SU-DHL-6 (cell line): ENCODE data around the gene SPCS1.

ENCODE experiments used
- H2AFZ ChIP-seq: fragments of 200-600 bp; sonication (generic); 2 replicates; pipeline ENCODE4 v1.6.1; 2014; ENCODE audit warnings: low read depth, mild to moderate bottlenecking, moderate library complexity, mixed read lengths, antibody characterized with exemption, low read length; ENCODE audit not compliant: severe bottlenecking
- H3F3A ChIP-seq: fragments of 200-600 bp; shearing (Covaris generic); 2 replicates; pipeline ENCODE4 v1.6.0; 2016; ENCODE audit warnings: antibody characterized with exemption, mild to moderate bottlenecking; ENCODE audit not compliant: insufficient read depth
- H3K27ac ChIP-seq: fragments of 200-600 bp; sonication (generic); 2 replicates; pipeline ENCODE4 v1.5.1; 2016; ENCODE audit warnings: low read depth, mild to moderate bottlenecking, low read length, moderate library complexity, mixed read lengths
- H3K27me3 ChIP-seq: fragments of 200-600 bp; sonication (generic), shearing (Covaris generic); 2 replicates; pipeline ENCODE4 v1.6.0; 2014; ENCODE audit warnings: mild to moderate bottlenecking, low read length
- H3K36me3 ChIP-seq: fragments of 200-600 bp; sonication (generic); 2 replicates; pipeline ENCODE4 v1.6.1; 2014; ENCODE audit warnings: mild to moderate bottlenecking, low read length, mixed read lengths
- H3K4me2 ChIP-seq: fragments of 300-600, 200-600 bp; shearing (Covaris generic), sonication (generic); 2 replicates; pipeline ENCODE4 v1.6.0; 2014; ENCODE audit warnings: low read length, low read depth, mild to moderate bottlenecking; ENCODE audit not compliant: poor library complexity, severe bottlenecking
- H3K4me3 ChIP-seq: fragments of 200-600 bp; sonication (generic); 2 replicates; pipeline ENCODE4 v1.5.1; 2014; ENCODE audit warnings: antibody characterized with exemption, low read length, mild to moderate bottlenecking, mixed read lengths; ENCODE audit not compliant: insufficient read depth, poor library complexity, severe bottlenecking
- H3K79me2 ChIP-seq: fragments of 200-600 bp; sonication (generic); 2 replicates; pipeline ENCODE4 v1.6.1; 2014; ENCODE audit warnings: mild to moderate bottlenecking, low read length, moderate library complexity; ENCODE audit not compliant: insufficient read depth
- H3K9ac ChIP-seq: fragments of 200-600 bp; sonication (generic); 2 replicates; pipeline ENCODE4 v1.7.0; 2014; ENCODE audit warnings: mild to moderate bottlenecking, low read length
- H3K9me2 ChIP-seq: fragments of 200-600 bp; sonication (generic); replicated peaks from 2 replicates; pipeline ENCODE4 v1.6.1; 2014; ENCODE audit warnings: low read length; ENCODE audit not compliant: insufficient read depth
- H3K9me3 ChIP-seq: fragments of 200-600 bp; sonication (generic); 2 replicates; pipeline ENCODE4 v1.6.1; 2014; ENCODE audit warnings: low read length, mixed read lengths; ENCODE audit not compliant: insufficient read depth
- H4K20me1 ChIP-seq: fragments of 200-600 bp; sonication (generic); 2 replicates; pipeline ENCODE4 v1.6.1; 2014; ENCODE audit warnings: low read depth, mild to moderate bottlenecking, antibody characterized with exemption, low read length, moderate library complexity, mixed read lengths
- CTCF ChIP-seq: fragments of 200-600 bp; sonication (generic); IDR thresholded peaks from one replicate; pipeline ENCODE4 v1.5.1; 2017; ENCODE audit warnings: antibody characterized with exemption, mild to moderate bottlenecking, low read length, moderate library complexity; ENCODE audit not compliant: insufficient read depth, poor library complexity, severe bottlenecking
- EZH2phosphoT487 ChIP-seq: fragments of 200-600 bp; sonication (generic), shearing (Covaris generic); conservative IDR thresholded peaks from 2 replicates; pipeline ENCODE4 v1.6.1; 2018; ENCODE audit warnings: mild to moderate bottlenecking, antibody characterized with exemption, low read length, moderate library complexity, mixed read lengths

The SPCS1 gene

GRCh38 chr3:52743721-52744120 lies 37.8 kb downstream of the SPCS1 start:
- Histone ChIP-seq H3K9me2 (no peaks in the 10 kb centered on the region), H3K9ac (no peak overlapping the region), H3F3A (no peaks in the 10 kb centered on the region), H3K4me2 (no peak overlapping the region), H3K79me2 (no peaks in the 10 kb centered on the region), H2AFZ (no peak overlapping the region), H4K20me1 (no peaks in the 10 kb centered on the region), H3K27ac (no peak overlapping the region), H3K27me3 (no peaks in the 10 kb centered on the region), H3K36me3 (peaks cover 6% of the 10 kb centered on the region; the same call in 1 of the 2 replicates), H3K9me3 (no peaks in the 10 kb centered on the region), H3K4me3 (no peak overlapping the region)
- no peak for TF ChIP-seq EZH2phosphoT487
- TF ChIP-seq CTCF: no peak

GRCh38 chr3:52752045-52752660 lies 46.2 kb downstream of the SPCS1 start:
- Histone ChIP-seq H3K4me2 (no peak overlapping the region), H4K20me1 (no peaks in the 10 kb centered on the region), H3K27ac (no peak overlapping the region), H3K36me3 (peaks cover 11% of the 10 kb centered on the region; the same call in 1 of the 2 replicates), H3K9me3 (no peaks in the 10 kb centered on the region), H2AFZ (no peak overlapping the region), H3K9me2 (no peaks in the 10 kb centered on the region), H3K4me3 (no peak overlapping the region), H3K27me3 (no peaks in the 10 kb centered on the region), H3K9ac (no peak overlapping the region), H3K79me2 (no peaks in the 10 kb centered on the region), H3F3A (no peaks in the 10 kb centered on the region)
- TF ChIP-seq EZH2phosphoT487: no peak
- no peak for TF ChIP-seq CTCF

- Histone ChIP-seq H4K20me1 (no peaks in the 10 kb centered on the region), H3K27ac (no peak overlapping the region), H3K27me3 (no peaks in the 10 kb centered on the region), H3K9me3 (no peaks in the 10 kb centered on the region), H3F3A (no peaks in the 10 kb centered on the region), H3K79me2 (no peaks in the 10 kb centered on the region), H3K4me3 (no peak overlapping the region), H3K36me3 (peaks cover 5% of the 10 kb centered on the region; the same call in 1 of the 2 replicates), H3K9me2 (no peaks in the 10 kb centered on the region), H3K9ac (no peak overlapping the region), H3K4me2 (no peak overlapping the region), H2AFZ (no peak overlapping the region)
- TF ChIP-seq CTCF: no peak
- TF ChIP-seq EZH2phosphoT487: no peak
Measured at GRCh38 chr3:52754373-52754772, 48.5 kb downstream of the SPCS1 start.
